GM12872 (cell line): ENCODE results near the gene SGSM1.

Experiments used
- CTCF ChIP-seq: IDR thresholded peaks from 3 replicates; pipeline ENCODE4 v1.5.1; 2011; ENCODE audit warnings: low read depth, mild to moderate bottlenecking, low read length, moderate library complexity; ENCODE audit not compliant: insufficient read depth

Gene SGSM1

DNA sequence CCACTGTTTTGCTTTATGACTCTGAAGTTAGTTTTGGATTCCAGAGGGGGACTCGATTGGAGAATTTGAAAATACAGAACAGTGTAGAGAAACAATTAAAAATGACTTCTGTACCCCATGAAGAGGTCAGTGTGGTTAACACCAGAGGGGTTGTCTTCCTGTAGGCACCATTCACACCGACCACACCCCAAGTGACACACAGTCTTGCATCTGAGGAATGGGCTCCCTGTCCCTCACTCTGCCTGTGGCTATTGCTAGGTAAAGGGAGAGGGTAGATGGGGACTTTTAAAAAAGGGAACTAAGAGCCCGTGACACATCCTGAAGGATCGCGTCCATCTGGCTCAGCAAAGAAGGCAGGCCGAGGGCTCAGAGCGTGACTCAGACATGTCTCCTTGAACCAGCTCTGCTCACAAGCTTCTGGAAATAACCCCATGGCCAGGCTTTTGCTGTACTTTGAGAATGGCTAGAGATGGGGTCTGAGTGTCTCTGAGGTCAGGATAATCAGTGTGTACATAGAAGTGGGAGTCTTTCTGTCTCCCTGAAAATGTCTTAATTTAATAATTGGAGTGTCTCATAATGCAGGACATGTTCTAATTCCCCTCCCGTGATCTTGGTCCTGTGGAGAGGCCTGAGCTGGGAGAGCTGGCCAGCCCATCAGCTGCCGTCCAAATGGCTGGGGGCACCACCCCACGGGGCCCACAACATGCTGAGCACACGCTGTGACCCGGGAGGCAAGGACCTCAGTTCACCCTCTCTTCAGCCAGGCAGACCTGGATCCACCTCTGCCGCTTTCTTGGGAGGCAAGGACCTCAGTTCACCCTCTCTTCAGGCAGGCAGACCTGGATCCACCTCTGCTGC is 39.3 kb downstream of the SGSM1 start:
- no peak for TF ChIP-seq CTCF

GRCh38 chr22:24847490-24847889 is 41.5 kb downstream of the SGSM1 start:
- no peak for TF ChIP-seq CTCF

DNA sequence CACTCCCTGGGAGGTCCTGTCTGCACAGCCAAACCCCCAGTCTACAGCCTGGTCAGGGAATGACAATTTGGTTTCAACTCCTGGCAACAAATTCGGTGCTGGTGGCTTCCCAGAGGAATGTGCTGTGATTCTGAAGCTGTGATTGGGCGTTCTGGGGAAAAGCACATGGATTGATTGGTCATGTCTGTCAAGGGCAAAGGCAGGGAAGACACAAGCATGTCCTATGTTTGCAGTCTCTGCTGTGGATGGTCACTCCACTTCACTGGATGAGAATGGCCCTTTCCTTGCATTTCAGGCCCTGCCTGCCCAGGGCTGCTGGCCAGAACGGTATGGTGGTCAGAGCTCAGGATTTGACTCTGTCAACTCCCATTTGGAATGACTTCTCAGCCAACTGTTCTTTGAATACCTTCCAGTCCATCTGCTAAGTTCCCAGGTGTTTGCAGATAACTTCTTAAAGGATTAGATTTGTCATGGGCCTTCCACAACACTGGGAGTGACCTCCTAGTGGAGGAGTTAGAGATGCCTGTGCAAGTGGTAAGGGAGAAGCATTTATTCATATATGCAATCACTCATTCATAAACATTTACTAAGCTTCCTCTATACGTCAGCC is 42.7 kb downstream of the SGSM1 start:
- no peak for TF ChIP-seq CTCF

DNA sequence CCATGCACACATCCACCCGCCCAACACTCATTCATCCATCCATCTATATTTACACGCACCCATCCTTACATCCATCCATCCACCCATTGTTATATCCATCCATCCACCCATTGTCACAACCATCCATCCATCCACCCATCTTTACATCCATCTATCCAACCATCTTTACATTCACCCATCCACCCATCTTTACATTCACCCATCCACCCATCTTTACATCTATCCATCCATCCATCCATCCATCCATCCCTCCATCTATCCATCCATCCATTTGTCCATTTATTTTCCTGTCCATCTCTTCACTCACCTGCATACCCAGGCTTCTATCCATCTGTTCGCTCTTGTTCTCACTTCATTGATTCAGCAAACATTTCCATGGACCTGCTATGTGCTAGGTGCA is 49.8 kb downstream of the SGSM1 start:
- TF ChIP-seq CTCF, result no peak

DNA sequence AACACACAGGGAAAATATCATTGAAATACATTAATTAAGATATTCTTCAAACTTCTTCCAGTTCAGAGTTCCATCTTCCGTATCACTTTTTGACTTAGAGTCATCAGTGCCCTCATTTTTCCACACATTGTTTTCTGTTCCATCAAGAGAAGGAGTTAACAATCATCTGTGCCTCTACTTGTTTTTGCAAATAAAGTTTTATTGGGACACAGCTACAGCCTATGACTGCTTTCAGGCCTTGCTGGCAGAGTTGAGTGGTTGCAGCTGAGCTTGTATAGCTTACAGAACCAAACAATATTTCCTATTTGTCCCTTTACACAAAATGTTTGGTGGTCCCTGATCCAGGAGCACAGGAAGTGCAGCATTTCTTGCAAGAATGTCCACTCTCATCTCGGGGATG is 51.6 kb downstream of the SGSM1 start:
- TF ChIP-seq CTCF, result no peak

GRCh38 chr22:24859587-24859986 is 53.6 kb downstream of the SGSM1 start:
- no peak for TF ChIP-seq CTCF

DNA sequence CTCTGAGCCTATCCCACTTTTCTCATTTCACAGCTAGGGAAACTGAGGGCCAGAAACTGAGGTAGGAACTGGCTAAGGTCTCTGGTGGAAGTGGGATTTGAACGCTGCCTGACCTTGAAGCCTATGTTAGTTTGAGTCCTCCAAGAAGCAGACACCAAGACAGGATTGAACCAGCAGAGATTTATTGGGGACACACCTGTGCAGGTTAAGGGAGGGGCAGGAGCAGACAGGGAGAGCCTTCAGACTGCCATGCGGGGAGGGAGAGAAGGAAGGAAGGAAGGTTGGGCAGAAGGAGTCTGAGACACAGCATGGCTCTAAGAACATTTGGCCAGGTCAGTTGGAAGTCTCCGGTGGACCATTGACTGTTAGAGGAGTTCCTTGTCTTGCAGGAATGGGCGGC is 59.5 kb downstream of the SGSM1 start:
- TF ChIP-seq CTCF, result no peak
